HCT116 (cell line): Measurements from ENCODE around the gene ZBTB20. TPM values are rescaled to one million over a fixed set of nuclear protein-coding genes. Genes with fewer than 3 reads are reported as not detected.
A peak's percentile ranks its signal among the peaks of the same experiment; 100 is the strongest.

Experiments
- ATAC-seq: fragments of 200-7000 bp; cut with Tn5 transposase; 2 replicates; pipeline ENCODE4 v1.9.1; 2020; ENCODE audit warnings: mild to moderate bottlenecking, moderate library complexity
- BruUV-seq: library from RNA; stranded (reverse); fragments of 400-500 nt; replicated peaks from 2 replicates; lab custom pipeline; 2021; lab: Mats Ljungman, UMichigan
- CTCF ChIA-PET: fragments of 300-600 bp; sonication (Branson Sonifier 250); formaldehyde crosslinking; loops from one replicate; lab custom pipeline; 2021; ENCODE audit warnings: antibody characterized with exemption; lab: Charles Lee
- POLR2A ChIA-PET: fragments of 300-600, 350-600 bp; sonication (Branson Sonifier 250); formaldehyde crosslinking; loops from one replicate; lab custom pipeline; 2021; ENCODE audit warnings: antibody characterized with exemption; lab: Charles Lee
- RAD21 ChIA-PET, 2 experiments: fragments of 300-600 bp; sonication (Branson Sonifier 250); formaldehyde crosslinking; loops; one replicate each; lab custom pipeline; 2023; ENCODE audit warnings: low total read pairs in 2 of 2; ENCODE audit not compliant: uncharacterized antibody in 2 of 2, unreplicated experiment in 2 of 2, low non-redundant PET in 1 of 2; lab: Charles Lee
- DNase-seq: peaks from one replicate; pipeline ENCODE4 v3.0.0-alpha.2; 2010; ENCODE audit warnings: low read depth, low spot score
- H2AFZ ChIP-seq: fragments of 200-600 bp; shearing (Covaris generic), sonication (generic); 2 replicates; pipeline ENCODE4 v1.6.1; 2017; ENCODE audit warnings: low read depth, mixed run types, mixed read lengths, antibody characterized with exemption, low read length; ENCODE audit not compliant: poor library complexity, severe bottlenecking
- H3K27ac ChIP-seq: 2 replicates; pipeline ENCODE4 v1.5.1; 2012; ENCODE audit warnings: low read depth, low read length
- H3K27me3 ChIP-seq: fragments of 200-600 bp; sonication (generic); 2 replicates; pipeline ENCODE4 v1.6.1; 2016; ENCODE audit warnings: mixed run types, low read length, mixed read lengths; ENCODE audit not compliant: insufficient read depth
- H3K36me3 ChIP-seq, 2 experiments: fragments of 200-500 bp in 1 of 2; fragments of 200-600 bp in 1 of 2; sonication (Bioruptor generic) in 1 of 2; sonication (generic) in 1 of 2; 2 replicates each; pipeline versions ENCODE4 v1.5.1 to v1.6.1; 2014 to 2016; ENCODE audit warnings: low read length in 2 of 2, inconsistent platforms in 1 of 2, mixed read lengths in 1 of 2, mixed run types in 1 of 2; ENCODE audit not compliant: insufficient read depth in 2 of 2, control insufficient read depth in 1 of 2
- H3K4me1 ChIP-seq, 2 experiments: fragments of 200-600 bp in 1 of 2; sonication (generic) in 1 of 2; 2 replicates each; pipeline versions ENCODE4 v1.5.1 to v1.6.1; 2012 to 2017; ENCODE audit warnings: low read length in 2 of 2, inconsistent platforms in 1 of 2, mild to moderate bottlenecking in 1 of 2, mixed read lengths in 1 of 2, mixed run types in 1 of 2, moderate library complexity in 1 of 2; ENCODE audit not compliant: insufficient read depth in 2 of 2, control insufficient read depth in 1 of 2
- H3K4me2 ChIP-seq: fragments of 200-600 bp; sonication (generic); 2 replicates; pipeline ENCODE4 v1.6.1; 2017; ENCODE audit warnings: mixed run types, low read length, mixed read lengths
- H3K4me3 ChIP-seq, 2 experiments: fragments of 200-600 bp in 1 of 2; sonication (generic) in 1 of 2; replicated peaks in 1 of 2; 2 replicates each; pipeline ENCODE4 v1.5.1; 2011 to 2016; ENCODE audit warnings: low read length in 2 of 2, control low read depth in 1 of 2, low read depth in 1 of 2, mild to moderate bottlenecking in 1 of 2, mixed read lengths in 1 of 2, mixed run types in 1 of 2
- H3K79me2 ChIP-seq: fragments of 200-600 bp; sonication (generic); 2 replicates; pipeline ENCODE4 v1.6.1; 2017; ENCODE audit warnings: mild to moderate bottlenecking, mixed run types, low read length, moderate library complexity, mixed read lengths; ENCODE audit not compliant: insufficient read depth
- H3K9ac ChIP-seq: fragments of 200-600 bp; sonication (generic); 2 replicates; pipeline ENCODE4 v1.6.1; 2016; ENCODE audit warnings: low read length, mixed read lengths
- H3K9me2 ChIP-seq: fragments of 200-600 bp; sonication (generic), shearing (Covaris generic); 2 replicates; pipeline ENCODE4 v1.6.1; 2017; ENCODE audit warnings: mixed run types, mild to moderate bottlenecking, moderate library complexity; ENCODE audit not compliant: insufficient read depth
- H3K9me3 ChIP-seq, 2 experiments: fragments of 200-500 bp in 1 of 2; fragments of 200-600 bp in 1 of 2; sonication (Bioruptor generic) in 1 of 2; sonication (generic) in 1 of 2; 2 replicates each; pipeline ENCODE4 v1.6.1; 2014 to 2017; ENCODE audit warnings: low read length in 2 of 2, mixed read lengths in 2 of 2, inconsistent platforms in 1 of 2, low read depth in 1 of 2, mild to moderate bottlenecking in 1 of 2, mixed run types in 1 of 2, moderate library complexity in 1 of 2; ENCODE audit not compliant: control insufficient read depth in 1 of 2, insufficient read depth in 1 of 2
- H4K20me1 ChIP-seq: fragments of 200-600 bp; sonication (generic), shearing (Covaris generic); 2 replicates; pipeline ENCODE4 v1.6.1; 2017; ENCODE audit warnings: mixed run types, mild to moderate bottlenecking, moderate library complexity; ENCODE audit not compliant: insufficient read depth
- CBX3 ChIP-seq: IDR thresholded peaks from 2 replicates; pipeline ENCODE4 v1.6.1; 2012; ENCODE audit warnings: low read depth
- CEBPB ChIP-seq: IDR thresholded peaks from 2 replicates; pipeline ENCODE4 v1.6.1; 2012; ENCODE audit warnings: low read depth
- EZH2 ChIP-seq: fragments of 200-600 bp; sonication (generic); IDR thresholded peaks from 2 replicates; pipeline ENCODE4 v1.6.1; 2017; ENCODE audit warnings: antibody characterized with exemption, mixed run types
- EZH2phosphoT487 ChIP-seq: fragments of 200-600 bp; IDR thresholded peaks from 2 replicates; pipeline ENCODE4 v1.6.1; 2018; ENCODE audit warnings: antibody characterized with exemption, borderline replicate concordance
- FOSL1 ChIP-seq: IDR thresholded peaks from 2 replicates; pipeline ENCODE4 v1.6.1; 2012; ENCODE audit warnings: low read depth
- JUND ChIP-seq: IDR thresholded peaks from 2 replicates; pipeline ENCODE4 v1.6.1; 2012
- MAX ChIP-seq: IDR thresholded peaks from 2 replicates; pipeline ENCODE4 v1.6.1; 2012
- POLR2AphosphoS5 ChIP-seq: IDR thresholded peaks from 2 replicates; pipeline ENCODE4 v1.6.1; 2011; ENCODE audit warnings: mild to moderate bottlenecking, low read depth, low read length, moderate library complexity
- RAD21 ChIP-seq: IDR thresholded peaks from 2 replicates; pipeline ENCODE4 v1.6.1; 2012; ENCODE audit warnings: low read depth, mild to moderate bottlenecking
- REST ChIP-seq: IDR thresholded peaks from 2 replicates; pipeline ENCODE4 v1.6.1; 2012; ENCODE audit warnings: low read depth
- SRF ChIP-seq: IDR thresholded peaks from 2 replicates; pipeline ENCODE4 v1.6.1; 2012; ENCODE audit warnings: low read depth
- TCF7L2 ChIP-seq: IDR thresholded peaks from 2 replicates; pipeline ENCODE4 v1.7.0; 2011; ENCODE audit warnings: borderline replicate concordance, inconsistent platforms; ENCODE audit not compliant: insufficient read depth, insufficient read length; ENCODE audit errors: extremely low read depth
- YY1 ChIP-seq: IDR thresholded peaks from 2 replicates; pipeline ENCODE4 v1.6.1; 2011; ENCODE audit warnings: low read length, low read depth, moderate library complexity, mild to moderate bottlenecking; ENCODE audit not compliant: insufficient replicate concordance; ENCODE audit errors: extremely low read depth
- ZFX ChIP-seq: fragments of 450-650 bp; IDR thresholded peaks from 2 replicates; pipeline ENCODE4 v1.6.1; 2017
- intact Hi-C: fragments of 100-400 bp; cut with micrococcal nuclease; formaldehyde crosslinking; loops from 2 replicates; pipeline ENCODE4 v1.10.0; 2022
- total RNA-seq: library from RNA; stranded (reverse); gene quantifications from one replicate; pipeline ENCODE4 v1.2.1, GENCODE V29; 2021; ENCODE audit not compliant: unreplicated experiment

ZBTB20 gene
- total RNA-seq, 1 experiment from 2014 or later, result 42.1 TPM

- H3K79me2 ChIP-seq, result no peaks in the 10 kb centered on the region
- H3K9ac ChIP-seq, result no peak overlapping the region
- H3K27me3 ChIP-seq, result no peaks in the 10 kb centered on the region
- RAD21 ChIA-PET, result no interaction called here
- POLR2A ChIA-PET, result no interaction called here
- intact Hi-C loops, result no loop called here
- no peak overlapping the region for H3K4me3 ChIP-seq
- peaks cover 0 to 10% of the 10 kb centered on the region in 2 experiments; a peak in 2 of 4 replicates for H3K4me1 ChIP-seq
- peak overlapping the region; percentile 37 for H3K4me2 ChIP-seq
- no peaks in the 10 kb centered on the region for H3K9me2 ChIP-seq
- no peak overlapping the region for H2AFZ ChIP-seq
- TF ChIP-seq CBX3, result peak; percentile 78; the same call in 1 of the 2 replicates
- no peak for TF ChIP-seq ZFX
- TF ChIP-seq FOSL1, result peak; percentile 60
- TF ChIP-seq JUND, result peak; percentile 35; the same call in 1 of the 2 replicates
- TF ChIP-seq CEBPB, result peak; percentile 68
- H3K36me3 ChIP-seq, result no peaks in the 10 kb centered on the region
- H4K20me1 ChIP-seq, result no peaks in the 10 kb centered on the region
- BruUV-seq, result no TSS peak
- H3K9me3 ChIP-seq, result no peaks in the 10 kb centered on the region
- DNase-seq (peak; percentile 24), ATAC-seq (peak; percentile 70)
- no peak overlapping the region for H3K27ac ChIP-seq
- CTCF ChIA-PET, result interaction anchor here (0.5 kb wide), 1 partner anchor 304 kb away, joined by 3 read pairs; no protein-coding TSS in a partner anchor
Measured at GRCh38 chr3:114841515-114841914, 305.6 kb downstream of the ZBTB20 start.

GRCh38 chr3:114839476-114839875, 307.6 kb downstream of the ZBTB20 start:
- H3K27me3 ChIP-seq, result no peaks in the 10 kb centered on the region
- ChIA-PET CTCF (no interaction called here), POLR2A (no interaction called here), RAD21 (no interaction called here)
- no peaks in the 10 kb centered on the region for H3K36me3 ChIP-seq
- no peaks in the 10 kb centered on the region for H3K9me3 ChIP-seq
- H3K4me1 ChIP-seq, result peaks cover 0 to 10% of the 10 kb centered on the region in 2 experiments; a peak in 2 of 4 replicates
- no peak overlapping the region for H3K4me3 ChIP-seq
- no peak for DNase-seq
- TF ChIP-seq EZH2 (no peak), EZH2phosphoT487 (no peak), CEBPB (no peak), REST (no peak), POLR2AphosphoS5 (no peak), JUND (no peak), ZFX (no peak), RAD21 (no peak), TCF7L2 (no peak), MAX (no peak), YY1 (no peak), SRF (no peak)
- H3K4me2 ChIP-seq, result no peak overlapping the region
- no peak overlapping the region for H2AFZ ChIP-seq
- H4K20me1 ChIP-seq, result no peaks in the 10 kb centered on the region
- H3K27ac ChIP-seq, result no peak overlapping the region
- no peaks in the 10 kb centered on the region for H3K79me2 ChIP-seq
- no TSS peak for BruUV-seq
- no peak overlapping the region for H3K9ac ChIP-seq
- no peak for ATAC-seq
- intact Hi-C loops, result loop anchor here (10.0 kb wide), 1 partner anchor 945 kb away; no protein-coding TSS in a partner anchor
- H3K9me2 ChIP-seq, result no peaks in the 10 kb centered on the region
